HG03159 (cell line): ENCODE measurements around the gene MGST3.
"Not testable (repeated sequence)": the region's sequence is repeated elsewhere in the genome, so short reads cannot be mapped to it uniquely, and the experiment has no call there.

Experiments
- ATAC-seq: cut with Tn5 transposase; IDR thresholded peaks from one replicate; pipeline ENCODE4 v1.9.1; 2021; ENCODE audit warnings: mild to moderate bottlenecking, moderate library complexity; ENCODE audit not compliant: unreplicated experiment

MGST3 gene

GRCh38 chr1:165650981-165651625 is 20.1 kb downstream of the MGST3 start:
- no peak for ATAC-seq

GRCh38 chr1:165658766-165659580 is 27.9 kb downstream of the MGST3 start:
- ATAC-seq = not testable (repeated sequence)

GRCh38 chr1:165659581-165659895 is 28.5 kb downstream of the MGST3 start:
- ATAC-seq = no peak

- no peak for ATAC-seq
Measured at GRCh38 chr1:165661703-165662102, 30.7 kb downstream of the MGST3 start.

GRCh38 chr1:165662186-165662585 is 31.2 kb downstream of the MGST3 start:
- no peak for ATAC-seq

- ATAC-seq = no peak
Measured at GRCh38 chr1:165666152-165666825, 35.3 kb downstream of the MGST3 start.

GRCh38 chr1:165668184-165668583 is 37.1 kb downstream of the MGST3 start:
- ATAC-seq = no peak

GRCh38 chr1:165671526-165671925 is 40.5 kb downstream of the MGST3 start:
- ATAC-seq = no peak

GRCh38 chr1:165674599-165674998 is 43.6 kb downstream of the MGST3 start:
- ATAC-seq = no peak

- ATAC-seq = no peak
Measured at GRCh38 chr1:165675794-165676193, 44.8 kb downstream of the MGST3 start.

- no peak for ATAC-seq
Measured at GRCh38 chr1:165678509-165678908, 47.5 kb downstream of the MGST3 start.

GRCh38 chr1:165679282-165680036 is 48.4 kb downstream of the MGST3 start:
- no peak for ATAC-seq

- no peak for ATAC-seq
Measured at GRCh38 chr1:165680303-165680702, 49.3 kb downstream of the MGST3 start.

GRCh38 chr1:165680773-165681172 is 49.7 kb downstream of the MGST3 start:
- not testable (repeated sequence) for ATAC-seq

GRCh38 chr1:165683848-165684485 is 52.9 kb downstream of the MGST3 start:
- ATAC-seq = no peak

- ATAC-seq = peak; percentile 66
Measured at GRCh38 chr1:165686121-165686970, 55.3 kb downstream of the MGST3 start.

- peak; percentile 49 for ATAC-seq
Measured at GRCh38 chr1:165686971-165687433, 56.0 kb downstream of the MGST3 start.

GRCh38 chr1:165688046-165688445 is 57.0 kb downstream of the MGST3 start:
- ATAC-seq = no peak

- ATAC-seq = no peak
Measured at GRCh38 chr1:165695031-165695430, 64.0 kb downstream of the MGST3 start.

- no peak for ATAC-seq
Measured at GRCh38 chr1:165696625-165697100, 65.6 kb downstream of the MGST3 start.
